Measurements from ENCODE around the gene KRTAP20-1.

GRCh38 chr21:30620522-30620921, 4.3 kb downstream of the KRTAP20-1 start, which contains the start of gene KRTAP20-4:
- TF ChIP-seq CTCF (IDR thresholded peaks at IDR 0.05) = no peak
- TF ChIP-seq POLR2A (IDR thresholded peaks at IDR 0.05) = no peak
